GM12878 (cell line): ENCODE data around the gene SBNO1. TPM values are rescaled to one million over a fixed set of nuclear protein-coding genes. Genes with fewer than 3 reads are reported as not detected.

Experiments used
- ATAC-seq: fragments of 200-7000 bp; cut with Tn5 transposase; 3 replicates; pipeline ENCODE4 v1.9.1; 2020; ENCODE audit warnings: mild to moderate bottlenecking, moderate library complexity
- BruUV-seq: library from RNA; stranded (reverse); fragments of 400-500 nt; replicated peaks from 2 replicates; lab custom pipeline; 2021; lab: Mats Ljungman, UMichigan
- CTCF ChIA-PET: fragments of 300-600 bp; sonication (Branson Sonifier 250); formaldehyde crosslinking; extraction: SDS; loops from one replicate; lab custom pipeline; 2021; ENCODE audit warnings: inconsistent platforms; lab: Yijun Ruan, JAX
- POLR2A ChIA-PET: fragments of 350-600 bp; formaldehyde crosslinking; extraction: SDS; loops from one replicate; lab custom pipeline; 2021; ENCODE audit warnings: inconsistent platforms; lab: Charles Lee
- RAD21 ChIA-PET: fragments of 300-600 bp; sonication (Branson Sonifier 250); formaldehyde crosslinking; loops from one replicate; lab custom pipeline; 2023; ENCODE audit warnings: antibody characterized with exemption; ENCODE audit not compliant: unreplicated experiment; lab: Charles Lee
- SMC1A ChIA-PET: fragments of 300-600 bp; sonication (Branson Sonifier 250); formaldehyde crosslinking; loops from one replicate; lab custom pipeline; 2023; ENCODE audit not compliant: unreplicated experiment, uncharacterized antibody; lab: Charles Lee
- DNase-seq: peaks from one replicate; pipeline ENCODE4 v3.0.0-alpha.2; 2011; ENCODE audit warnings: low read depth, low spot score
- FAIRE-seq: peaks from 3 replicates; lab custom pipeline; 2011; peaks lifted over from hg19 to GRCh38; lab: Jason Lieb, UNC
- H2AFZ ChIP-seq: 2 replicates; pipeline ENCODE4 v1.6.0; 2011; ENCODE audit warnings: low read depth, low read length, control low read depth; ENCODE audit not compliant: control insufficient read depth
- H3K27ac ChIP-seq: 2 replicates; pipeline ENCODE4 v1.5.1; 2011; ENCODE audit warnings: control low read depth; ENCODE audit not compliant: control insufficient read depth, insufficient read depth
- H3K27me3 ChIP-seq, 2 experiments: replicated peaks in 1 of 2; 2 replicates each; pipeline versions ENCODE4 v1.6.0 to v1.6.1; 2011; ENCODE audit warnings: low read length in 1 of 2; ENCODE audit not compliant: control insufficient read depth in 2 of 2, insufficient read depth in 2 of 2
- H3K36me3 ChIP-seq, 2 experiments: 2 replicates each; pipeline ENCODE4 v1.5.1; 2011; ENCODE audit warnings: low read length in 1 of 2; ENCODE audit not compliant: control insufficient read depth in 2 of 2, insufficient read depth in 2 of 2
- H3K4me1 ChIP-seq: 2 replicates; pipeline ENCODE4 v1.6.1; 2011; ENCODE audit warnings: mild to moderate bottlenecking, low read length, moderate library complexity, mixed read lengths; ENCODE audit not compliant: control insufficient read depth, insufficient read depth
- H3K4me2 ChIP-seq: 2 replicates; pipeline ENCODE4 v1.6.0; 2011; ENCODE audit warnings: control low read depth; ENCODE audit not compliant: control insufficient read depth, insufficient read depth
- H3K4me3 ChIP-seq: fragments of 200-600 bp; sonication (generic); 2 replicates; pipeline ENCODE4 v1.5.1; 2016
- H3K79me2 ChIP-seq: 2 replicates; pipeline ENCODE4 v1.6.0; 2011; ENCODE audit warnings: low read length; ENCODE audit not compliant: control insufficient read depth, insufficient read depth
- H3K9ac ChIP-seq: 2 replicates; pipeline ENCODE4 v1.8.0; 2011; ENCODE audit warnings: low read length, control low read depth, mixed read lengths; ENCODE audit not compliant: control insufficient read depth, insufficient read depth
- H3K9me3 ChIP-seq: replicated peaks from 3 replicates; pipeline ENCODE4 v1.5.1; 2011; ENCODE audit warnings: mild to moderate bottlenecking, low read length; ENCODE audit not compliant: control insufficient read depth, insufficient read depth
- H4K20me1 ChIP-seq: 2 replicates; pipeline ENCODE4 v1.6.0; 2011; ENCODE audit not compliant: control insufficient read depth, insufficient read depth
- BACH1 ChIP-seq: fragments of 450-650 bp; IDR thresholded peaks from 2 replicates; pipeline ENCODE4 v1.6.1; 2017; ENCODE audit warnings: mild to moderate bottlenecking, borderline replicate concordance
- CHD4 ChIP-seq: fragments of 200-600 bp; sonication (generic); IDR thresholded peaks from 2 replicates; pipeline ENCODE4 v1.6.1; 2016; ENCODE audit warnings: mild to moderate bottlenecking
- MEF2A ChIP-seq: IDR thresholded peaks from 2 replicates; pipeline ENCODE4 v1.6.1; 2011; ENCODE audit warnings: low read depth, mild to moderate bottlenecking, low read length, moderate library complexity; ENCODE audit not compliant: insufficient read depth
- NFYB ChIP-seq: IDR thresholded peaks from 2 replicates; pipeline ENCODE4 v1.6.1; 2011; ENCODE audit warnings: low read depth, mild to moderate bottlenecking, low read length, improper control_type of control experiment, moderate library complexity; ENCODE audit not compliant: insufficient read depth
- NR2C2 ChIP-seq: IDR thresholded peaks from 2 replicates; pipeline ENCODE4 v1.6.1; 2011; ENCODE audit warnings: borderline replicate concordance, low read depth; ENCODE audit not compliant: control insufficient read depth, insufficient read length
- NRF1 ChIP-seq: conservative IDR thresholded peaks from 2 replicates; pipeline ENCODE4 v1.6.1; 2011; ENCODE audit warnings: mild to moderate bottlenecking, low read depth, low read length, improper control_type of control experiment
- POLR2AphosphoS5 ChIP-seq: IDR thresholded peaks from 2 replicates; pipeline ENCODE4 v1.6.1; 2011; ENCODE audit warnings: mild to moderate bottlenecking, low read length, inconsistent platforms
- POU2F2 ChIP-seq: IDR thresholded peaks from 3 replicates; pipeline ENCODE4 v1.6.1; 2011; ENCODE audit warnings: low read depth, mild to moderate bottlenecking, low read length, borderline replicate concordance
- SPI1 ChIP-seq: IDR thresholded peaks from 2 replicates; pipeline ENCODE4 v1.6.1; 2011; ENCODE audit warnings: low read depth, mild to moderate bottlenecking, low read length, moderate library complexity, borderline replicate concordance; ENCODE audit not compliant: insufficient read depth
- SUZ12 ChIP-seq: fragments of 200-600 bp; sonication (generic); IDR thresholded peaks from one replicate; pipeline ENCODE4 v1.6.1; 2018; ENCODE audit warnings: antibody characterized with exemption, mild to moderate bottlenecking; ENCODE audit not compliant: unreplicated experiment
- TBL1XR1 ChIP-seq: IDR thresholded peaks from 2 replicates; pipeline ENCODE4 v1.6.1; 2012; ENCODE audit warnings: low read depth, low read length, improper control_type of control experiment
- WGBS: methylation state at CpG from one replicate; pipeline ENCODE4 v1.1.6; 2016; ENCODE audit warnings: low lambda C conversion rate; ENCODE audit not compliant: insufficient replicate concordance, insufficient coverage; ENCODE audit errors: missing lambda C conversion rate; 5-methylcytosine and 5-hydroxymethylcytosine counted together
- in situ Hi-C: fragments of 300-500 bp; cut with MboI; formaldehyde crosslinking; loops from 9 replicates; pipeline ENCODE4 v1.14.3; 2018; ENCODE audit warnings: mixed read lengths
- intact Hi-C: fragments of 100-400 bp; cut with micrococcal nuclease; formaldehyde crosslinking; loops from one replicate; pipeline ENCODE4 v1.14.2; 2022; ENCODE audit not compliant: unreplicated experiment
- polyA plus RNA-seq, 11 experiments: library from polyadenylated mRNA; depleted of rRNA in 4 of 11; unstranded in 6 of 11; stranded (reverse) in 5 of 11; fragments of >200 nt; fragmentation: Nextera tagmentation in 4 of 11; fragmentation: Illumina TruSeq in 1 of 11; extraction: Ambion mirVana in 4 of 11; extraction: Trizol in 1 of 11; gene quantifications; 1 replicate in 1 of 11; 2 replicates in 10 of 11; pipeline versions ENCODE4 v1.2.1 to v1.2.3, GENCODE V29; 2011 to 2016; ENCODE audit warnings: inconsistent platforms in 2 of 11, missing spikeins in 2 of 11, low read depth in 1 of 11
- total RNA-seq, 4 experiments: library from RNA; depleted of rRNA in 3 of 4; stranded (reverse); fragments of >200 nt in 3 of 4; fragmentation: Illumina TruSeq in 1 of 4; extraction: Trizol in 1 of 4; gene quantifications; 2 replicates each; pipeline versions ENCODE4 v1.2.1 to v1.2.3, GENCODE V29; 2013 to 2021
- TF ChIP-seq, protein P1 (sequence below): IDR thresholded peaks from 2 replicates; pipeline ENCODE4 v1.6.1; 2012; ENCODE audit warnings: improper control_type of control experiment, low read depth, low read length; ENCODE audit not compliant: insufficient replicate concordance

SBNO1 gene
- total and polyA plus RNA-seq, 10 of the 15 experiments (the other 5 are each of a cell fraction or from before 2014, with no cell fraction given): 7.5 to 39.7 (median 20.9) TPM

DNA sequence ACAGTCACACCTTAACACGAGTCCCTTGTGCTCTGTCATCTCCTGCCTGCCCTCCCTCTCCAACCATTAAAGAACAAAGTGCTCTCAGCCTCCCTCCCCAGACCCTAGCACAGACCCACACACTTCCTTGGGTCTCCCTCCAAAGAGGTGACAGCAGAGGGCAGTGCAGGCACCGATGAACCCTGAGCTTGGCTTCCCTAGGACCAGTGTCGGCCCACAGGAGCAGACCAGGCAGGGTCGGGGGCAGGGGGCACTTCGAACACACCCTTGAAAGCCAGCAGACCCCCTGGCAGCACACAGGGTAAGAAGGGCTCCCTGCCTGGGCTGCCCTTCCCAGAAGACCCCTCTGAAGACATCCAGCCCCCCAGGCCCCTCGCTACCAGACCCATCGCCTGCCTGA lies 100.0 kb downstream of the SBNO1 start (continued):
- TF ChIP-seq, protein P1, sequence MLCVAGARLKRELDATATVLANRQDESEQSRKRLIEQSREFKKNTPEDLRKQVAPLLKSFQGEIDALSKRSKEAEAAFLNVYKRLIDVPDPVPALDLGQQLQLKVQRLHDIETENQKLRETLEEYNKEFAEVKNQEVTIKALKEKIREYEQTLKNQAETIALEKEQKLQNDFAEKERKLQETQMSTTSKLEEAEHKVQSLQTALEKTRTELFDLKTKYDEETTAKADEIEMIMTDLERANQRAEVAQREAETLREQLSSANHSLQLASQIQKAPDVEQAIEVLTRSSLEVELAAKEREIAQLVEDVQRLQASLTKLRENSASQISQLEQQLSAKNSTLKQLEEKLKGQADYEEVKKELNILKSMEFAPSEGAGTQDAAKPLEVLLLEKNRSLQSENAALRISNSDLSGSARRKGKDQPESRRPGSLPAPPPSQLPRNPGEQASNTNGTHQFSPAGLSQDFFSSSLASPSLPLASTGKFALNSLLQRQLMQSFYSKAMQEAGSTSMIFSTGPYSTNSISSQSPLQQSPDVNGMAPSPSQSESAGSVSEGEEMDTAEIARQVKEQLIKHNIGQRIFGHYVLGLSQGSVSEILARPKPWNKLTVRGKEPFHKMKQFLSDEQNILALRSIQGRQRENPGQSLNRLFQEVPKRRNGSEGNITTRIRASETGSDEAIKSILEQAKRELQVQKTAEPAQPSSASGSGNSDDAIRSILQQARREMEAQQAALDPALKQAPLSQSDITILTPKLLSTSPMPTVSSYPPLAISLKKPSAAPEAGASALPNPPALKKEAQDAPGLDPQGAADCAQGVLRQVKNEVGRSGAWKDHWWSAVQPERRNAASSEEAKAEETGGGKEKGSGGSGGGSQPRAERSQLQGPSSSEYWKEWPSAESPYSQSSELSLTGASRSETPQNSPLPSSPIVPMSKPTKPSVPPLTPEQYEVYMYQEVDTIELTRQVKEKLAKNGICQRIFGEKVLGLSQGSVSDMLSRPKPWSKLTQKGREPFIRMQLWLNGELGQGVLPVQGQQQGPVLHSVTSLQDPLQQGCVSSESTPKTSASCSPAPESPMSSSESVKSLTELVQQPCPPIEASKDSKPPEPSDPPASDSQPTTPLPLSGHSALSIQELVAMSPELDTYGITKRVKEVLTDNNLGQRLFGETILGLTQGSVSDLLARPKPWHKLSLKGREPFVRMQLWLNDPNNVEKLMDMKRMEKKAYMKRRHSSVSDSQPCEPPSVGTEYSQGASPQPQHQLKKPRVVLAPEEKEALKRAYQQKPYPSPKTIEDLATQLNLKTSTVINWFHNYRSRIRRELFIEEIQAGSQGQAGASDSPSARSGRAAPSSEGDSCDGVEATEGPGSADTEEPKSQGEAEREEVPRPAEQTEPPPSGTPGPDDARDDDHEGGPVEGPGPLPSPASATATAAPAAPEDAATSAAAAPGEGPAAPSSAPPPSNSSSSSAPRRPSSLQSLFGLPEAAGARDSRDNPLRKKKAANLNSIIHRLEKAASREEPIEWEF: no peak
- no peak for TF ChIP-seq POLR2AphosphoS5

DNA sequence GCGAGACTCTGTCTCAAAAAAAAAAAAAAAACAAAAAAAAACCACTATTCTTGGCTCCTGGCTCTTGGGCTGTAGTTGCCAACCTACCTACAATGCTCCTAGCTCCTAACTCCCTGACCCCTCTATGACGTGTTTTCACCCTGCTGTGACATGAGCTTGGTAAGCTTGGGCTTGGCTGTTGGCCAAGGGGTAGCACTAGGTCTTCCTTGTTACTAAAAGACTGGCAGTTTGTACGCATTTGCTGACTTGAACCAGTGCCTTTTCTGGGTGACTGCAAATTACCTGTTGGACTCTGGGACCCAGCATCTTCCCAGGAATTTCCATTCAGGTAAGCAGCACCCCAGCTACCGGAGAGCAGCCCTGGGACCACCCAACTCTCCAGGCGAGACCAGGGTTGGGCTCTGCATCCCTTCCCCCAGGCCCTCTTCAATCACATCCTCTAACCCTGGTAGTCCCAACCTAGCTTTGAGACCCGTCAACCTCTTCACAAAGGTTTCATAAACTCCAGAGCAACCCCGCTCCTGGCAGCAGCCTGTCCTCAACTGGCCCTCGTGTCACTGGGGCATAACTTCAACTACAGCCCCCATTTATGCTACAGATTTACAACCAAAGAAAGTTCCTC lies 101.3 kb downstream of the SBNO1 start:
- Histone ChIP-seq H3K9me3 (no peaks in the 10 kb centered on the region), H4K20me1 (no peaks in the 10 kb centered on the region), H3K4me3 (no peak overlapping the region), H3K27me3 (no peaks in the 10 kb centered on the region), H3K4me1 (peaks cover 2% of the 10 kb centered on the region), H3K9ac (no peak overlapping the region), H2AFZ (no peak overlapping the region), H3K79me2 (peaks cover under 1% of the 10 kb centered on the region; the same call in 1 of the 2 replicates), H3K36me3 (peaks cover 4 to 7% of the 10 kb centered on the region in 2 experiments; a peak in 3 of 4 replicates), H3K27ac (no peak overlapping the region), H3K4me2 (no peak overlapping the region)
- in situ Hi-C loops: no loop called here
- ATAC-seq: no peak
- intact Hi-C loops: no loop called here
- FAIRE-seq: no peak
- ChIA-PET POLR2A (interaction anchor here (0.7 kb wide), 1 partner anchor 18 kb away, joined by 3 read pairs; no protein-coding TSS in a partner anchor), CTCF (interaction anchor here (3.1 kb wide), 1 partner anchor 319 kb away, joined by 12 read pairs; no protein-coding TSS in a partner anchor), RAD21 (no interaction called here), SMC1A (interaction anchor here (0.6 kb wide), 1 partner anchor 15 kb away, joined by 3 read pairs; no protein-coding TSS in a partner anchor)
- BruUV-seq: no TSS peak
- no peak for DNase-seq
- WGBS: 89% methylated on average over 7 of the region's 8 CpGs
- TF ChIP-seq CHD4: no peak
- TF ChIP-seq NR2C2: no peak
- no peak for TF ChIP-seq NFYB
- no peak for TF ChIP-seq NRF1
- TF ChIP-seq POU2F2: no peak
- TF ChIP-seq BACH1: no peak
- no peak for TF ChIP-seq MEF2A
- no peak for TF ChIP-seq TBL1XR1
- no peak for TF ChIP-seq SPI1
- TF ChIP-seq SUZ12: no peak
